Fibroblast of lung (primary cell): ENCODE results near the gene ARID1B. TPM values are rescaled to one million over a fixed set of nuclear protein-coding genes. Genes with fewer than 3 reads are reported as not detected.

Experiments used
- DNase-seq, 2 donors: peaks; one replicate each; pipeline versions ENCODE4 v3.0.0 to v3.0.0-alpha.2; 2010; ENCODE audit warnings: low read depth in 2 of 2
- H2AFZ ChIP-seq: 2 replicates; pipeline ENCODE4 v1.5.1; 2012; ENCODE audit warnings: low read length, control low read depth, inconsistent platforms
- H3K27ac ChIP-seq: 2 replicates; pipeline ENCODE4 v1.5.1; 2011; ENCODE audit warnings: low read length, control low read depth; ENCODE audit not compliant: insufficient read depth
- H3K27me3 ChIP-seq: 2 replicates; pipeline ENCODE4 v1.5.1; 2011; ENCODE audit warnings: mild to moderate bottlenecking, low read length; ENCODE audit not compliant: control insufficient read depth, insufficient read depth
- H3K36me3 ChIP-seq: 2 replicates; pipeline ENCODE4 v1.5.1; 2011; ENCODE audit warnings: low read length; ENCODE audit not compliant: control insufficient read depth, insufficient read depth
- H3K4me1 ChIP-seq: 2 replicates; pipeline ENCODE4 v1.5.1; 2011; ENCODE audit warnings: low read length; ENCODE audit not compliant: control insufficient read depth, insufficient read depth; ENCODE audit errors: extremely low read depth
- H3K4me2 ChIP-seq: 2 replicates; pipeline ENCODE4 v1.5.1; 2011; ENCODE audit warnings: low read length, control low read depth; ENCODE audit not compliant: insufficient read depth; ENCODE audit errors: extremely low read depth
- H3K4me3 ChIP-seq, 4 experiments: fragments of 200-600 bp in 1 of 4; sonication (generic) in 1 of 4; replicated peaks in 1 of 4; 2 replicates each; pipeline ENCODE4 v1.5.1; 2011 to 2016; ENCODE audit warnings: low read length in 4 of 4, low read depth in 3 of 4, mild to moderate bottlenecking in 3 of 4, control low read depth in 2 of 4, inconsistent platforms in 1 of 4, mixed read lengths in 1 of 4; ENCODE audit not compliant: insufficient read depth in 1 of 4; ENCODE audit errors: control extremely low read depth in 1 of 4
- H3K79me2 ChIP-seq: 2 replicates; pipeline ENCODE4 v1.5.1; 2012; ENCODE audit warnings: mild to moderate bottlenecking, low read length, inconsistent platforms; ENCODE audit not compliant: control insufficient read depth, insufficient read depth
- H3K9ac ChIP-seq: 2 replicates; pipeline ENCODE4 v1.5.1; 2011; ENCODE audit warnings: mild to moderate bottlenecking, low read length, control low read depth; ENCODE audit not compliant: insufficient read depth
- H3K9me3 ChIP-seq: 2 replicates; pipeline ENCODE4 v1.5.1; 2012; ENCODE audit warnings: low read depth, low read length; ENCODE audit not compliant: control insufficient read depth, insufficient read depth
- H4K20me1 ChIP-seq: 2 replicates; pipeline ENCODE4 v1.5.1; 2011; ENCODE audit warnings: low read length; ENCODE audit not compliant: control insufficient read depth, insufficient read depth; ENCODE audit errors: extremely low read depth
- EZH2 ChIP-seq: IDR thresholded peaks from 2 replicates; pipeline ENCODE4 v1.5.1; 2012; ENCODE audit warnings: low read length, control low read depth, mild to moderate bottlenecking; ENCODE audit errors: missing control alignments
- polyA plus RNA-seq, 2 donors: library from polyadenylated mRNA; depleted of rRNA in 1 of 2; stranded (reverse) in 1 of 2; unstranded in 1 of 2; fragments of >200 nt; gene quantifications; 2 replicates each; pipeline ENCODE4 v1.2.1, GENCODE V29; 2011 to 2012; ENCODE audit warnings: missing spikeins in 1 of 2
- total RNA-seq: library from RNA; depleted of rRNA; stranded (reverse); fragments of >200 nt; gene quantifications from 2 replicates; pipeline ENCODE4 v1.2.1, GENCODE V29; 2014
- TF ChIP-seq, protein P1 (sequence below), 2 donors: IDR thresholded peaks in 1 of 2; conservative IDR thresholded peaks in 1 of 2; 1 replicate in 1 of 2; 2 replicates in 1 of 2; pipeline ENCODE4 v1.5.1; 2011 to 2012; ENCODE audit warnings: low read length in 2 of 2, control low read depth in 1 of 2, inconsistent platforms in 1 of 2, low read depth in 1 of 2, mild to moderate bottlenecking in 1 of 2

ARID1B gene
- total and polyA plus RNA-seq, 2 donors (not counting 1 experiment from before 2014, with no cell fraction given): 15.4 to 41.9 TPM

DNA sequence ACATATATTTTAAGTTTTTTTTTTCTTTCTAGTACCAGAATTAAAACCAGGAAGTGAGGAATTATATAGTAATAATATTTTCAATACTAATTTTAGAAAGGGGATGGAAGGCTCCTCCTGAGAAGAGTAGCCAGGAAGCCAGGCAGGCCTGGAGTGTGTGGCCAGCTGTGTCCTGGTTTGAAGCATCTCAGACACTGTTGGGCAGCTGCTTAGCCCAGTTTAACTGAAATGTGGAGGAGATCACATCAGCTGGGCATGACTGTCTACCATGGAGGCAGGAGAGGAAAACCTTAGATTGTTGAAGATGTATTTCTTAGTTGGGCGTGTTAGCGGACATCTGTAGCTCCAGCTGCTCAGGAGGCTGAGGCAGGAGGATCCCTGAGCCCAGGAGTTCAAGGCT lies 142.2 kb downstream of the ARID1B start:
- no peak overlapping the region for H3K4me3 ChIP-seq
- TF ChIP-seq, protein P1, sequence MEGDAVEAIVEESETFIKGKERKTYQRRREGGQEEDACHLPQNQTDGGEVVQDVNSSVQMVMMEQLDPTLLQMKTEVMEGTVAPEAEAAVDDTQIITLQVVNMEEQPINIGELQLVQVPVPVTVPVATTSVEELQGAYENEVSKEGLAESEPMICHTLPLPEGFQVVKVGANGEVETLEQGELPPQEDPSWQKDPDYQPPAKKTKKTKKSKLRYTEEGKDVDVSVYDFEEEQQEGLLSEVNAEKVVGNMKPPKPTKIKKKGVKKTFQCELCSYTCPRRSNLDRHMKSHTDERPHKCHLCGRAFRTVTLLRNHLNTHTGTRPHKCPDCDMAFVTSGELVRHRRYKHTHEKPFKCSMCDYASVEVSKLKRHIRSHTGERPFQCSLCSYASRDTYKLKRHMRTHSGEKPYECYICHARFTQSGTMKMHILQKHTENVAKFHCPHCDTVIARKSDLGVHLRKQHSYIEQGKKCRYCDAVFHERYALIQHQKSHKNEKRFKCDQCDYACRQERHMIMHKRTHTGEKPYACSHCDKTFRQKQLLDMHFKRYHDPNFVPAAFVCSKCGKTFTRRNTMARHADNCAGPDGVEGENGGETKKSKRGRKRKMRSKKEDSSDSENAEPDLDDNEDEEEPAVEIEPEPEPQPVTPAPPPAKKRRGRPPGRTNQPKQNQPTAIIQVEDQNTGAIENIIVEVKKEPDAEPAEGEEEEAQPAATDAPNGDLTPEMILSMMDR (conservative IDR thresholded peaks at IDR 0.05 in 1 of 2, IDR thresholded peaks at IDR 0.05 in 1 of 2; ENCODE audit: low read depth in 1 of 2, low read length in 2 of 2): no peak
- no peak for TF ChIP-seq EZH2
- peaks cover 4% of the 10 kb centered on the region for H3K79me2 ChIP-seq
- H3K27me3 ChIP-seq: no peaks in the 10 kb centered on the region
- no peaks in the 10 kb centered on the region for H3K4me1 ChIP-seq
- no peak overlapping the region for H3K4me2 ChIP-seq
- H3K27ac ChIP-seq: no peak overlapping the region
- no peaks in the 10 kb centered on the region for H3K36me3 ChIP-seq
- no peak overlapping the region for H3K9ac ChIP-seq
- no peaks in the 10 kb centered on the region for H4K20me1 ChIP-seq
- H2AFZ ChIP-seq: no peak overlapping the region
- H3K9me3 ChIP-seq: no peaks in the 10 kb centered on the region
- no peak for DNase-seq

DNA sequence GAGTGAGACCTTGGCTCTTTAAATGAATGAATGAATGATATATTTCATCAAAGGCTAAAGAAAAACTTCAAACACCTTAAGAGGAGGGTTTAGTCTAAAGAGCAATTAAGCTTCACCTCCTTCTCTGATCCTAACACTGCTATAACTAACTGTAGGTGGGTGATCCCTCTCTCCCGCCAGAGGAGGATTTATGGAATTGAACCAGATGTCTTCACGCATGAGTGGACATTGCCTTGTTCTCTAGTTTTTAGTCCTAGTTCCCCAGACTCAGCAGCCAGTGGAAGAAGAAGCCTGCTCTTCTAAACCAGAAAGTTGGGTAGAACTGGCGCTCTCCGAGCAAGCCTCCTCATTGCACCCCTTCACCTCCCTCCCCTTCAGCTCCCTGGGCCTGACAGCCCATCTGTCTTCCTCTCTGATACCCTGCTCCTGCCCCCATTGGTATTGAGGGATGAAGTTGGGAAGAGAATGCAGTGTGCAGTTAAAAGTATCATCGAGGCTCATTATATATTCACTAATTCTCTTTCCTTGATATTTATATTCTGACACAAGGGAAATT lies 142.7 kb downstream of the ARID1B start:
- H2AFZ ChIP-seq: no peak overlapping the region
- DNase-seq: no peak
- H4K20me1 ChIP-seq: no peaks in the 10 kb centered on the region
- H3K4me2 ChIP-seq: no peak overlapping the region
- TF ChIP-seq, protein P1 (conservative IDR thresholded peaks at IDR 0.05 in 1 of 2, IDR thresholded peaks at IDR 0.05 in 1 of 2; ENCODE audit: low read depth in 1 of 2, low read length in 2 of 2): no peak
- no peak for TF ChIP-seq EZH2
- no peaks in the 10 kb centered on the region for H3K9me3 ChIP-seq
- H3K27ac ChIP-seq: no peak overlapping the region
- no peak overlapping the region for H3K9ac ChIP-seq
- no peaks in the 10 kb centered on the region for H3K4me1 ChIP-seq
- no peaks in the 10 kb centered on the region for H3K36me3 ChIP-seq
- no peak overlapping the region for H3K4me3 ChIP-seq
- peaks cover 4% of the 10 kb centered on the region for H3K79me2 ChIP-seq
- H3K27me3 ChIP-seq: no peaks in the 10 kb centered on the region

DNA sequence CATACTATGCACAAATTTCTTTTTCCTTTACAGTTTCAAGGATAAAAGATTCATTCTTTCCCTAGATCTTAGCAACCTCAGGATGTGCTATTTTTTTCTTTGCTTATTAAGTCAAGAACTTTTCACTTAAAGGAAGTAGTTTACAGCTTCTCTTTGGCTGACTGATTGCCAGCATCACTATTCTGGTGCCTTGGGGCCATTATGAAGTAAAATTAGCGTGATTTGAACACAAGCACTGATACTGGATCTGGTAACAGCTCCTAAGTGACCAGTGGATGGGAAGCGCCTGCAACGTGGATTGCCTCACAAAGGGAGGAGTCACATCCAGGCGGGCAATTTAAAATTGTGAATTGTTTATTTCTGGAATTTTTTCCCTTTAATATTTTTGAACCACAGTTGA lies 147.1 kb downstream of the ARID1B start:
- TF ChIP-seq, protein P1 (conservative IDR thresholded peaks at IDR 0.05 in 1 of 2, IDR thresholded peaks at IDR 0.05 in 1 of 2; ENCODE audit: low read depth in 1 of 2, low read length in 2 of 2): no peak
- TF ChIP-seq EZH2: no peak
- no peaks in the 10 kb centered on the region for H3K4me1 ChIP-seq
- H3K27ac ChIP-seq: no peak overlapping the region
- no peak overlapping the region for H3K9ac ChIP-seq
- no peaks in the 10 kb centered on the region for H3K9me3 ChIP-seq
- DNase-seq: no peak
- no peak overlapping the region for H2AFZ ChIP-seq
- H3K27me3 ChIP-seq: no peaks in the 10 kb centered on the region
- H3K4me3 ChIP-seq: no peak overlapping the region
- H3K36me3 ChIP-seq: no peaks in the 10 kb centered on the region
- H3K4me2 ChIP-seq: no peak overlapping the region
- H4K20me1 ChIP-seq: no peaks in the 10 kb centered on the region
- H3K79me2 ChIP-seq: peaks cover 2% of the 10 kb centered on the region
